GM13976 (cell line): ENCODE results near the gene CD48.

Experiments
- DNase-seq: peaks from one replicate; pipeline ENCODE4 v3.0.0; 2012; ENCODE audit warnings: low spot score
- in situ Hi-C: fragments of 300-500 bp; cut with MboI; formaldehyde crosslinking; loops from one replicate; pipeline ENCODE4 v1.12.0; 2022; ENCODE audit warnings: low sequenced_read_pairs, mixed read lengths, inconsistent platforms; ENCODE audit not compliant: unreplicated experiment
- TF ChIP-seq, protein P1 (sequence below): IDR thresholded peaks from 2 replicates; pipeline ENCODE4 v1.5.1; 2012; ENCODE audit warnings: borderline replicate concordance, mild to moderate bottlenecking; ENCODE audit not compliant: insufficient read depth; ENCODE audit errors: extremely low read depth, missing control alignments, control extremely low read depth

Gene CD48

DNA sequence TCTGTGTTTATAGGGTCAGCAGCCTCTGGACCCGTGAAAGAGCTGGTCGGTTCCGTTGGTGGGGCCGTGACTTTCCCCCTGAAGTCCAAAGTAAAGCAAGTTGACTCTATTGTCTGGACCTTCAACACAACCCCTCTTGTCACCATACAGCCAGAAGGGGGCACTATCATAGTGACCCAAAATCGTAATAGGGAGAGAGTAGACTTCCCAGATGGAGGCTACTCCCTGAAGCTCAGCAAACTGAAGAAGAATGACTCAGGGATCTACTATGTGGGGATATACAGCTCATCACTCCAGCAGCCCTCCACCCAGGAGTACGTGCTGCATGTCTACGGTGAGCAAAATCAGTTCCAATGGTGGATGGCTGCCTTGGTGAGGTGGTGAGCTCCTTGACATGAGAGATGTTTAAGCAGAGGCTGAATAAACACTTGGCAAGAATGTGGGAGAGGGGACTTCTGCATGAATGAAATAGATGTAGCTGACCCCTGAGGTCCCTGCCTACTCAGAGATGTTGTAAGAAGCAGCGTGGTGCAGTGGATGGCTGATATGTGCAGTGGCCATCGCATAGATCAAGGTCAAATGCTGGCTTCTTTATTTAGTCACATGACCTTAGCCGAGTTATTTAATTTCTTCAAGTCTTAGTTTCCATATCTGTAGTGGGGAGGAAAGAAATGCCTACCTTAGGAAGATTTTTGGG lies 36.7 kb upstream of the CD48 start:
- in situ Hi-C loops = no loop called here
- no peak for DNase-seq
- TF ChIP-seq, protein P1, sequence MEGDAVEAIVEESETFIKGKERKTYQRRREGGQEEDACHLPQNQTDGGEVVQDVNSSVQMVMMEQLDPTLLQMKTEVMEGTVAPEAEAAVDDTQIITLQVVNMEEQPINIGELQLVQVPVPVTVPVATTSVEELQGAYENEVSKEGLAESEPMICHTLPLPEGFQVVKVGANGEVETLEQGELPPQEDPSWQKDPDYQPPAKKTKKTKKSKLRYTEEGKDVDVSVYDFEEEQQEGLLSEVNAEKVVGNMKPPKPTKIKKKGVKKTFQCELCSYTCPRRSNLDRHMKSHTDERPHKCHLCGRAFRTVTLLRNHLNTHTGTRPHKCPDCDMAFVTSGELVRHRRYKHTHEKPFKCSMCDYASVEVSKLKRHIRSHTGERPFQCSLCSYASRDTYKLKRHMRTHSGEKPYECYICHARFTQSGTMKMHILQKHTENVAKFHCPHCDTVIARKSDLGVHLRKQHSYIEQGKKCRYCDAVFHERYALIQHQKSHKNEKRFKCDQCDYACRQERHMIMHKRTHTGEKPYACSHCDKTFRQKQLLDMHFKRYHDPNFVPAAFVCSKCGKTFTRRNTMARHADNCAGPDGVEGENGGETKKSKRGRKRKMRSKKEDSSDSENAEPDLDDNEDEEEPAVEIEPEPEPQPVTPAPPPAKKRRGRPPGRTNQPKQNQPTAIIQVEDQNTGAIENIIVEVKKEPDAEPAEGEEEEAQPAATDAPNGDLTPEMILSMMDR = peak; percentile 35

DNA sequence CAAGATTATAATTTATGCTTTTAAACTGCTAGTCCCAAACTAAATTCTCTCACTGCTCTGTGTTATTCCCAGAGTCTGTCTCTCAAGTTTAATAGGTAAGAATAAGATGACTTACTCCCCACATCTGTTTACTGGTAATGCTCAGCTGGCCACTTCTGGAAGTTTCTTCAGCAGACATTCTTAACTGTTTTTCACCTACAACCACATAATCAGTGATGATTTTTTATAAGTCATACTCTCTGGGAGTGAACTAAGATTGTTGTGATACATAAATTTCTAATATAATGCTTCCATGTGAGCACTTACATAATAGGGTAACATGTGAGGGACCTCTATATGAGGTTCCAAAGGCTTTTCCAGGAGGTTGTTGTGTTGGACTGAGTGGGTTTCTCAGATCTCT lies 36.1 kb upstream of the CD48 start:
- DNase-seq = no peak
- TF ChIP-seq, protein P1 = no peak
- in situ Hi-C loops = no loop called here

DNA sequence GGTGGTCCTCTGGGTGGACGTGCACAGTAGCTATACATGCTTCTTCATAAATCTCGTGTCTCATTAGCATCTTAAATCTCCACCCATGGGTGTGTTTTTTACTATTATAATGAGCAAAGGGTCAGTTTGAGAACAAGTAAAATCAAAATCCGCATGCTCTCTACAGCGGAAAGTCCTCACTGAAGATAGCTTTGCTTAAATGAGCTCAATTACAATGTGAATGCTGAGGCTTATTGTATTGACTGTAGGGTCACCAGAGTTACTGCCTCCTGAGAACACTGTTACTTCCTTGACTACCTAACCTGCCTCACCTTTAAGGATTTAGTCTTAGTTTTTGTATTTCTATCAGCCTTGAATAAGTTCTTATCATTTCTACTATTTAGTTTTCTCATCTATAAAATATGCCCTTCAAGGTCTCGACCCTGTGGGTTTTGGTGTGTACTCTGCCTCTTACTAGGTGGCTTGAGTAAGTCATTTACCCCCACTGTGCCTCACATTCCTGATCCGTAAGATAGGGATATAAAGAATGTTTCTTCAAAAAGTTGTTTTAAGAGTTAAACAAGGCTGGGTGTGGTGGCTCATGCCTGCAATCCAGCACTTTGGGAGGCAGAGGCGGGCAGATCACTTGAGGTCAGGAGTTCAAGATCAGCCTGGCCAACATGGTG lies 35.3 kb upstream of the CD48 start:
- in situ Hi-C loops = no loop called here
- DNase-seq = no peak
- TF ChIP-seq, protein P1 = no peak

DNA sequence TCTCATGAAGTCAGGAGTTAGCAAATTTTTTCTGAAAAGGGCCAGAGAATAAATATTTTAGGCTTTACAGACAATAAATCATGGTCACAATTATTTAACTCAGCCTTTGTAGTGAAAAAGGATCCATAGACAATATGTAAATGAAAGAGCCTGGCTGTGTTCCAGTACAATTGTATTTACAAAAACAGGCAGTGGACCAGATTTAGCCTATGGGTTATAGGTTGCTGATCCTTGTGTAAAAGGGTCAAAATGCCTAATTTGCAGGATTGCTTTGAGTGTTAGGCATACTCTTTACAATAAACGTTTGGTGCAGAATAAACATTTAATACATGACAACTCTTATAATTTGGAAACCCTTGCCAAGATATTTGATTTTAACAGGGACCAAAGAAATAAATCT lies 33.9 kb upstream of the CD48 start:
- no peak for DNase-seq
- TF ChIP-seq, protein P1 = no peak
- in situ Hi-C loops = no loop called here

DNA sequence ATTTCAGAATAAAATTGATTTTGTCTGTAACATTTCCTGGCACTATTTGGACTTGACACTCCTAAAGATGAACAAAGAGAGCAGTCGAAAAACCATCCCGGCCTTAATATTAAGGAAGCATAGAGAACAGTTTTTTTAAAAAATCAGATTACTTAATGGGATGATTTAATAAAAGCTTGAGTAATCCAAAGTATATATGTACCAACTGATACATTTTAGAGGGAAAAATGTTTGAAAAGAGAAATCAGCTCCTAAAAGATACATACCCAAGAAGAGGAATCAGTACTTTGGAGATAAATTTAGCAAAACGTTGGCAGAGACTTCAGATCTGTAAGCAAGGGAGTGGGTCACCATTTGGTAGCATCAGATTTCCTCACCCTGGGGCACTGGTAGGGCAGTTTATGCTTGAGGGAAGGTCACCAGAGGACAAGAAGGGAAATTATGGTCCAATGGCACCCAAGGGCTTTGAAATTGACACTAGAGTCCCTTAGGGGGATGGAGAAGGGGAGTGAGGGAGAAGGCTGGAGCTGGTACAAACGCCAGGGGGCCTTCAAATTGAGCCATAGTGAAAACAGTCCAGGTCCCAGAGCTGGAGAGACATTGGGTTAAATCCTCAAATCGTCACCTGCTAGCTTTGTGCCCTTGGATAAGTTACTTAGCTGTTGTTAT lies 33.4 kb upstream of the CD48 start:
- TF ChIP-seq, protein P1 = no peak
- in situ Hi-C loops = no loop called here
- DNase-seq = no peak

DNA sequence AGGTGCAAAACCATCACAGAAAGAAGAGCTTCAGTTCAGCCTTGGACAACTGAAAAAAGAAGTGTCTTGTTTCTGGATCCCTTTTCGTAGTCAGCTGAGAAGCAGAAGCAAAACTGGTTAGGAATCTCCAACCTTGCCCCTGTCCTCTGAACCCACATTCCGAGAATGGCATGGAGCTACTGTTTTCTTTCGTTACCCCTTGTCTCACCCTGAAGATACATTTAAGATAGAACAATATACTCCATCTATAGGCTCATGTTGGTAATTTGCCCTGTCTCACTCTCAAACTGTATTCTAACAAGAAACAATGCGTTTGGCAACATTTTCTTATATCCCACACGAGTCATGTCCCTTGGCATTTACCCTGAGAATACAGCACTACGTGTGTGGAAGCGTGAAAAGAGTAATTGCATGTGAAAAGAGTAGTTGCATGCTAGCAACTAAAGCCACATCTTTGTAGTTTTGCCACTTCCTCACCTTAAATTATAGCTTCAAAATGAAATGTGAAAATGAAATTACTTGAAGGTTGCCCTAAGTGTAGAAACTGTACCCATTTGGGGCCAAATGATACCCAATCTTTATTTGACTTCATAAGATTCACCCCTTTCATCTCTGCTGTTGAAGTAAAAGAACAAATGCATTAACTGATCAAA lies 32.7 kb upstream of the CD48 start:
- TF ChIP-seq, protein P1 = no peak
- no peak for DNase-seq
- in situ Hi-C loops = no loop called here
